ENCODE measurements around the gene PLXNB2.

GRCh38 chr22:50249341-50250248, 57.9 kb downstream of the PLXNB2 start:
- TF ChIP-seq CTCF (conservative IDR thresholded peaks at IDR 0.05) (no peak), EZH2 (IDR thresholded peaks at IDR 0.05; ENCODE audit: low read depth) (no peak)
